H54 (cell line): ENCODE measurements around the gene LIPJ.

Experiments used
- DNase-seq: peaks from one replicate; pipeline ENCODE4 v3.0.0; 2011; ENCODE audit warnings: low spot score, mixed read lengths; ENCODE audit not compliant: insufficient read length
- FAIRE-seq: peaks from 3 replicates; lab custom pipeline; 2011; peaks lifted over from hg19 to GRCh38; lab: Jason Lieb, UNC
- POLR2A ChIP-seq: IDR thresholded peaks from 2 replicates; pipeline ENCODE4 v1.6.1; 2011; ENCODE audit warnings: low read depth, mild to moderate bottlenecking, low read length

LIPJ gene, protein sequence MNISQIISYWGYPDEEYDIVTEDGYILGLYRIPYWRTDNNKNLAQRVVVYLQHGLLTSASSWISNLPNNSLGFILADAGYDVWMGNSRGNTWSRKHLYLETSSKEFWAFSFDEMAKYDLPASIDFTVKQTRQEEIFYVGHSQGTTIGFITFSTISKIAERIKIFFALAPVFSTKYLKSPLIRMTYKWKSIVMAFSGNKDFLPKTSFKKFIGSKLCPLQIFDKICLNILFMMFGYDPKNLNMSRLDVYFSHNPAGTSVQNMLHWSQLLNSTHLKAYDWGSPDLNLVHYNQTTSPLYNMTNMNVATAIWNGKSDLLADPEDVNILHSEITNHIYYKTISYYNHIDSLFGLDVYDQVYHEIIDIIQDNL

DNA sequence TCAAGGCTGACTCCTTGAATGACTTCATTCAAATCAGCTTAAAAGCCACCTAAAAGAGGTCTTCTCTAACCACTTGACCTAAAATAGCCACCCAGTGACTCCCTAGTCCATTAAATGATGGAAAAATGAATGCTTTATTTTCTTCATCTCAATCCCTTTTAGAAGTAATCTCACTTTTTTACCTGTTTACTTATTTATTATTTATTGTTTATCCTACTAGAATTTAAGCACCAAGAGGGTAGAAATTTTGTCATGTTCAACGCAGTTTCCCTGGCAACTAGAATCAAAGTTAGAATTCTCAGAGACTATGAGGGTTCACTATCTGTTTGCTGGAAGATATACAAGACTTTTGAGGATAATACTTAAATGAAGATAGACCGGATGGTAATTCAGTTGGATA lies at the start of gene LIPJ:
Gene LIPJ, plus strand, starts transcription at position 301 of the 400 bp plus-strand sequence. CDS start 3,926 bp downstream, outside the sequence.
- FAIRE-seq (no peak), DNase-seq (no peak)
- no peak for TF ChIP-seq POLR2A

DNA sequence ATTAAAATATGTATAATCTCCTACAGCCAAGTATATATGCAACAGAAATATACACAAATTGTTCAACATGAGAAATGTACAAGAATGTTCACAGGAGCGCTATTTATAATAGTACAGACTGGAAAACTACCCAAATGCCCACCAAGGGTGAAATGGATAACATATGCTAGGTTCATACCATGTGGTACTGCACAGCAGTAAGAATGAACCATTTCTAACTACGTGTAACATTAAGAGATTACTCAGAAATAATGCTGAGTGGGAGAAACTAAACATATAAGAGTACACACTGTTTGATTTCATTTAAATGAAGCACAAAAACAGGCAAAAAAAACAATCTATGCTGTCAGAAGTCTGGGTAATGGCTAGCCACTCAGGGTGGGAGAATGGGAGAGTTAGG lies 49.2 kb upstream of the LIPJ start:
- peak; percentile 11 for FAIRE-seq
- no peak for TF ChIP-seq POLR2A

DNA sequence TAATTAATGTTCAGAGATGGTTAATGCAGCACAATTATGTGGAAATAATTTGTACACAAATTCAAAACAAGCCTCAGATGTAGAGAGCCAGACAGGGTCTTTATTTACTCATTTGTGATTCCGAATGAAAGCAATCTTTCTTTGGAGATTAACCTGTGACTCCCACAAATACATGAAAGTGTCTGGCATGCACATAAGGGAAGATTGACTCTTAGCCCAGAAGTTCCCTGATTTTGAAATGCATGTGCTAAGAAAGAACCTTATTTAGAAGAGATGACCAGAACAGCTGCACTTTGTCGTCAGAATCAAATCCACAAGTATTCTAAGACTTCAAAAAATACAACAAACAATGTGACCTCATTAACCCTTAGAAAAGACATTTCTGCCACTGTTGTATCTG lies 48.5 kb upstream of the LIPJ start:
- FAIRE-seq: peak; percentile 64
- no peak for TF ChIP-seq POLR2A
- no peak for DNase-seq

More for the DNA sequence above, 49.2 kb upstream of the LIPJ start:
- DNase-seq: no peak

DNA sequence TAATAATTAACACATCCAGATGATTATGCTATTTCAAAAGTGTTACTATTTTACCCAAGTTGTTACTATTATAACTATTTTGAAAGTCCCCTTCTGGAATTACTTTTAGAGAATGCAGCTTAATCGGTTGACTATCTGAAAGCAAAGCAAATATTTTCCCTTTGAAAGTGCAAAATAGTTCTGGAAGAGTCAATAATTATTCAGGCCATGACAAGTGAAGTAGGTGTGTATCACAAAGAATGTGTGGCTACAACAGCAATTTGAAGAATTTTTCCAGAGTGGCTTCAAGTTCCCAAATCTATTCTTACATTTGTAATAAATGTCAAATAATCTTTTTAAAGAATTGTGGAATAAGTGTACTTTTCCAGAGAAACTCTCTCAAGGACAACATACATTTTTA lies 46.2 kb upstream of the LIPJ start:
- no peak for TF ChIP-seq POLR2A
- no peak for FAIRE-seq
- no peak for DNase-seq

DNA sequence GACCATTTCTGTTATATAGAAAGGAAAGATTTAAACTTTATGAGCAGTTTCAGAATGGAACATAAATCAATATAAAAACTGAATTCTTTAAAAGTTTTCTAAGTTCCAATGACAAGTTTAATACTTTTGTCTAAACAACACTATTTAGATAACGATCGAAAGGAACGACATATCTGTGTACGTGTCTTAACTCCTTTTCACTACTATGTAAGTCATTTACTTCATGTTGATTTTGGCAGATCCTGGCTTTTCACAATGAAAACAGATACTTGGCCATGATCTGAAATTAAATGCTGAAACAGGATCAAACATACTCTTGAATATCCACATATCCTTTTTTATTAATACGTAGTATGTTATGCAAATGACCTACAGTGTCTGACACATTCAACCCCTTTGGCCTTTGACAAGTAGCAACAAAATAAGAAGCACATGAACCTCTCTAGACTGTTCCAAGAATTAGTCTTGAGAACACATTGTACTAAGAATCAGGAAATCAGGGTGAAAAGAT lies 45.4 kb upstream of the LIPJ start:
- peak; percentile 84 for FAIRE-seq
- no peak for TF ChIP-seq POLR2A
- no peak for DNase-seq

DNA sequence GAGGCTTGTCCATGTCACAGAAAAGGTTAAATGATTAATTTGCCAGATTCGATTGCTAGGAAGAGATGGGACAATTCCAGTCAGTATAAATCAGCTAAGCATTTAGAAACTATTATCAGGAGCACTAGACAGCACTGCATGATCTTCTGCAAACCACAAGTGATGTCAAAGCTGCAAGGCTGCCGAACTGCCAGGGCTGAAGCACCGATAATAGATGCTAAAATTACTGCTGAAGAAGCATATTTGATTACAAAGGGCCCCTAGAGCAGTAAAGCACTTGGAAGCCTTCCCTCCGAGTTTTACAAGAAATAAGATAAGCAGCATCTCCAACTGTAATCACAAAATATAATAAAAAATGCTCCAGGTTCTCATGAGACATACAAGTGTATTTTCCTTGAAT lies 44.0 kb upstream of the LIPJ start:
- TF ChIP-seq POLR2A: no peak
- FAIRE-seq (no peak), DNase-seq (no peak)

DNA sequence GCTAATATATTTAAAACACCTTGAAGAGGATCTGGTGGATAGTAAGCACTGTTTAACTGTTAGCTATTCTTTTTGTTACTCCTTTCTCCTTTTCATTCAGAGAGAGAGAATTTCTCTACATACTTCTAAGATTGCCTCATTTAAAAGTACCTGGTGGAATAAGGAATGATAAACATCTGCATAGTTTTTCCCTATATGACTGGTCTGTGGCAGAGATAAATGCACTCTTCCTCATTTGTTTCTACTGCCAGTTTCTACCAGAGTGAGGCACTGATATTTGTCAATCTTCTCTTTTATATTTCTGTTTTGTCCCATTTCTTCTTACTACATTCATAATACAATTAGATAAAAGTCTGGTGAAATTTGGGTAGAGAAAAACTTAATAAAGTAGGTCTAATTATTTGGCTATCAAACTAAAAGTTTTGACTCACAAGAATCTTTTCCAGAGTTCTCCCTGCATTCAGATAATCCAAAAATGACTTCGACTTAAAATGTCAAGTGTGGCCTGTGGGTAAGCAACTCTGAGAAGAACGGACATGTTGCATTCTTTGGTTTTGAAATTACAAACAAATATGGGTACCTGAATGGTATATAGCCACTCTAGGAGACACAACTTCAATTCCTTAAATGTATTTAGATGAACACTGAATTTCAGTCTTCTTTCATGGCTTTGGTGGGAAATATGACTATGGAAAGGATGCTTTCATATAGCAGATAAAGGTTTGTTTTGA lies 42.3 kb upstream of the LIPJ start:
- no peak for TF ChIP-seq POLR2A
- peak; percentile 67 for FAIRE-seq
- no peak for DNase-seq

DNA sequence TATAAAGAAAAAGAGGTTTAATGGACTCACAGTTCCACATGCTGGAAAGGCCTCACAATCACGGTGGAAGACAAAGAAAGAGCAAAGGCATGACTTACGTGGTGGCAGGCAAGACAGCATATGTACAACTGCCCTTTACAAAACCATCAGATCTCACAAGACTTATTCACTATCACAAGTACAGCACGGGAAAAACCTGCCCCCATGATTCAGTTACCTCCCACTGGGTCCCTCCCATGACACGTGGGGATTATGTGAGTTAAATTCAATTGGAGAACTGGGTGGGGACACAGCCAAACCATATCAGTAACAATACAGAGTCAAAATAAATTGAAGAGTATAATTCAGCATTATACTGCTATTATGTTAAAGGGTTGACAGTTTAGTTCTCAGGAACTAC lies 41.2 kb upstream of the LIPJ start:
- FAIRE-seq (no peak), DNase-seq (no peak)
- TF ChIP-seq POLR2A: no peak

DNA sequence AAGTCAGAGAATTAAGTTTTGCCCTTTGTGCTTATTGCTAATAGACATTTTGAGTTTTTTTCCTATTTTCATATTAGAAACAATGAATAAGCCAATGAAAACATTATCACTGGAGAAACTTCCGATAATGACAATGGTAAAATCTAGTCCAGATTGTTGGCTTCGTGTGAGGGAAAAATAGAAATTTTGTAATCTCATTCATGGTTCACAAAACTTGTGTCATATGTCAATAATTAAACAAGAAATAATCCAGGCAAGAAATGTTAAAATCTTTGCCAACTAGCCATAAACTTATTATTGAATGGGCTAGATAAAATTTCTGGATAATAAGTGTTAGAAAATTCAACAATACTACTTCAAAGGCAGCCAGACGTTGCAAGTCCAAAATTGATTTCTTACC lies 40.1 kb upstream of the LIPJ start:
- no peak for TF ChIP-seq POLR2A
- FAIRE-seq (no peak), DNase-seq (no peak)

DNA sequence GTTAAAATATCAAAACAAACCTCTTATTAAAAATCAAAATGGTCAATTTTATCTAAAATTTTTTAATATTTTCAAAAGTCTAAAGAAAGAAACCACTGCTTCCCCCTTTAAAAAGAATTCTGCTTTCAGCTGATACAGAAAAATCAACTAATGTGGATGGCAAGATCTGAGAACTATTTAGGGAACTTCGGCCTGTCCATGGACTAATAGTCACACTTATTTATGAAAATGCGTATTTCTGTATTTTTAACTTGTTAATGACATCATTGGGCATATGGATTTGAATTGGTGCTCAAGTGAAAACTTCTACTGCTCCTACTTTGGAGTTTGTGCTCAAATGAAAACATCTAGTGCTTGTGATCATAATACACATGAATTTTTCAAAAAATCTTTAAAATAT lies 35.3 kb upstream of the LIPJ start:
- FAIRE-seq (no peak), DNase-seq (no peak)
- no peak for TF ChIP-seq POLR2A

DNA sequence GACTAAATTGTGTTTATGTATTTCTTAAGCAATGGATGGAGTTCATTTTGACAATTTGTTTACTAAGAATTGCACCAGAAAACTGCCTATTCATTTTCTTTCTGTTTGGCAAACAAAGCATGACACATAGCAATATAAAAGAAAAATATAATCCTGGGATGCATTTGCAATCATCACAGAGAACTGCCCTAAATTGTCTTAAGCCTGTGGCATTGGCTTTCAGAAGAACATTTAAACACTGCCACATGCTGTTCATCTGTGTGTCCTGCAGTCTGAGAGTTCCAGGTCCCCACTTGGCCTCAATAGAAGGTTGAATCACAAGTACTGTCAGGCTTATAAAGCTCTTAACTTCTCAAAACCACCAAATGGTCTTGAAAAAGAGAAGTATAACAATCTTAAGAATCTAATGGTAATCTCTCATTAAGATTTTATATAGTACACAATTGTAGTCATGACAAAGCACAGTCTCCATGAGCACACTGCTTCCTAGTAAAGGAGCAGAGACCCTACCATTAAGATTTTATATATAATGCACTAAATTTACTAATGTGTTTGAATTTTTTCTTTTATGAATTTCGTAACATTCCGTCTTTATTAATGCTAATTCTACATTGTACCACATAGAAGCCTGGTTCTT lies 33.3 kb upstream of the LIPJ start:
- peak; percentile 99 for FAIRE-seq
- DNase-seq: peak; percentile 31
- TF ChIP-seq POLR2A: no peak

DNA sequence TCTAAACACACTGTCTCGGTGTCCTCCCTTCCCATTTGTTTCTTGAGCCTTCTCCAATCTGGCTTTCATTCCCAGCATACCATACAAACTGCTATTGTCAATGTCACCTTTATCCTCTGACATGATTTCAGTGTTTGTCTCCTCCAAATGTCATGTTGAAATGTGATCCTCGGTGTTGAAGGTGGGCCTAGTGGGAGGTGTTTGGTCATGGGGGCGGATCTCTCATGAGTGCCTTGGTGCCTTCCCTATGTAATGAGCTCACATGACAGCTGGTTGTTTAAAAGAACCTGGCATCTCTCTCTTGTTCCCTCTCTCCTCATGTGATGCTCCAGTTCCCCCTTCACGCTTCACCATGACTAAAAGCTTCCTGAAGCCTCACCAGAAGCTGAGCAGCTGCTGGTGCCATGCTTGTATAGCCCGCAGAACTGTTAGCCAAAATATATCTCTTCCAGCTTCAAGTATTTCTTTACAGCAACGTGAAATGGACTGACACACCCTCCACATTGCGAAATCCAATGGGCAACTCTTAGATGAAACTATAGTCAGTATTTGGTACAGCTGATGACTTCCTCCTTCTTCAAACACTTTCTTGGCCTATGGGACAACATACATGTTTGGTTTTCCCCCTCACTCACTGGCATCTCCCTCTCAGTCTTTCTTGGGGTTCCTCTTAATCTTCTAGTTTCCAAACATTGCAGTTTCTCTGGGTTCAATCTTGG lies 31.2 kb upstream of the LIPJ start:
- DNase-seq: no peak
- no peak for TF ChIP-seq POLR2A
- peak; percentile 52 for FAIRE-seq

DNA sequence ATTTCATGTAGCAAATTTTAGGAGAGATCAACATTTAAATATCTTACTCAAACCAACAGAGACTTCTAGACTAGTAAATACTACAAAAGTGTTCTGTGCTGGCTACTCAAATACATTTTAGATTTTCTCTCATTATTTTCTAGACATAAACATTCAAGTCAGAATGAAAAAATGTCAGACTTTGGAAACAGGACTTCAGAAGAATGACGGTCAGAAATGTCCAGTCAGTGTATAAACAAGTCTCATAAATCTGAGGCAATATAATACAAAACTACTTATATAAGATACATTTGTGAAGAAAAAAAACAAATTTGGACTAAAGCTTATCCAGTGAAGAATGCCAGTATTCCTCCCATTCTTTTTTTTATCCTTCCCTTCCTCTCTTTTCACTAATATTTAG lies 29.3 kb upstream of the LIPJ start:
- no peak for FAIRE-seq
- no peak for DNase-seq
- no peak for TF ChIP-seq POLR2A
